H1 (cell line): ENCODE results near the gene OSTF1. TPM values are rescaled to one million over a fixed set of nuclear protein-coding genes. Genes with fewer than 3 reads are reported as not detected.

ENCODE experiments used
- CTCF ChIA-PET: fragments of 300-600 bp; sonication (Branson Sonifier 250); formaldehyde crosslinking; loops from one replicate; lab custom pipeline; 2021; ENCODE audit not compliant: partially characterized antibody; lab: Charles Lee
- POLR2A ChIA-PET: fragments of 300-600 bp; sonication (Branson Sonifier 250); formaldehyde crosslinking; loops from one replicate; lab custom pipeline; 2021; ENCODE audit warnings: inconsistent platforms; ENCODE audit not compliant: partially characterized antibody; lab: Charles Lee
- DNase-seq, 2 experiments: peaks; one replicate each; pipeline versions ENCODE4 v3.0.0 to v3.0.0-alpha.2; 2010 to 2022; ENCODE audit warnings: low spot score in 2 of 2, low read depth in 1 of 2, mixed read lengths in 1 of 2
- FAIRE-seq: peaks from 2 replicates; lab custom pipeline; 2011; peaks lifted over from hg19 to GRCh38; lab: Jason Lieb, UNC
- H2AFZ ChIP-seq: 2 replicates; pipeline ENCODE4 v1.8.1; 2012; ENCODE audit warnings: low read length, inconsistent platforms
- H2AK5ac ChIP-seq: 2 replicates; pipeline ENCODE4 v1.6.1; 2013; ENCODE audit warnings: low read depth, low read length
- H2BK120ac ChIP-seq: replicated peaks from 2 replicates; pipeline ENCODE3; 2013; ENCODE audit warnings: low read depth, low read length, inconsistent platforms
- H2BK12ac ChIP-seq: 2 replicates; pipeline ENCODE4 v1.6.1; 2013; ENCODE audit warnings: low read depth, low read length
- H2BK15ac ChIP-seq: 2 replicates; pipeline ENCODE4 v1.6.1; 2013; ENCODE audit warnings: low read length
- H2BK20ac ChIP-seq: 2 replicates; pipeline ENCODE4 v1.6.1; 2013; ENCODE audit warnings: low read length
- H2BK5ac ChIP-seq: 2 replicates; pipeline ENCODE4 v1.6.1; 2013; ENCODE audit warnings: low read depth, low read length
- H3K14ac ChIP-seq: 2 replicates; pipeline ENCODE4 v1.6.1; 2013; ENCODE audit warnings: inconsistent platforms; ENCODE audit not compliant: insufficient read length
- H3K18ac ChIP-seq: 2 replicates; pipeline ENCODE4 v1.6.1; 2013; ENCODE audit warnings: low read length; ENCODE audit errors: extremely low read depth
- H3K23ac ChIP-seq: 2 replicates; pipeline ENCODE4 v1.6.1; 2013; ENCODE audit warnings: inconsistent platforms; ENCODE audit not compliant: insufficient read length
- H3K23me2 ChIP-seq: 2 replicates; pipeline ENCODE4 v1.6.1; 2013; ENCODE audit warnings: low read depth, low read length
- H3K27ac ChIP-seq: 2 replicates; pipeline ENCODE4 v1.6.1; 2011; ENCODE audit warnings: low read depth, low read length, inconsistent platforms
- H3K27me3 ChIP-seq, 4 experiments: replicated peaks in 1 of 4; 1 replicate in 1 of 4; 2 replicates in 3 of 4; pipeline versions ENCODE4 v1.6.1 to v1.8.1; 2011 to 2013; ENCODE audit warnings: low read length in 3 of 4, mild to moderate bottlenecking in 3 of 4, inconsistent platforms in 2 of 4, mixed read lengths in 2 of 4, moderate library complexity in 1 of 4; ENCODE audit not compliant: control insufficient read depth in 3 of 4, insufficient read depth in 3 of 4; ENCODE audit errors: extremely low read depth in 1 of 4
- H3K36me3 ChIP-seq, 4 experiments: 2 replicates each; pipeline versions ENCODE4 v1.6.1 to v1.8.1; 2011 to 2013; ENCODE audit warnings: mild to moderate bottlenecking in 4 of 4, low read length in 3 of 4, moderate library complexity in 2 of 4, control low read depth in 1 of 4, inconsistent platforms in 1 of 4; ENCODE audit not compliant: insufficient read depth in 4 of 4, control insufficient read depth in 2 of 4
- H3K4ac ChIP-seq: replicated peaks from 2 replicates; pipeline ENCODE3; 2013; ENCODE audit warnings: low read length, low read depth, mixed read lengths, inconsistent platforms; ENCODE audit not compliant: insufficient read length
- H3K4me1 ChIP-seq, 4 experiments: replicated peaks in 1 of 4; 1 replicate in 1 of 4; 2 replicates in 3 of 4; pipeline versions ENCODE4 v1.6.1 to v1.8.1; 2011 to 2013; ENCODE audit warnings: low read length in 3 of 4, inconsistent platforms in 2 of 4, mixed read lengths in 1 of 4; ENCODE audit not compliant: insufficient read depth in 4 of 4, control insufficient read depth in 3 of 4
- H3K4me2 ChIP-seq, 2 experiments: 2 replicates each; pipeline versions ENCODE4 v1.6.1 to v1.8.1; 2011 to 2013; ENCODE audit warnings: low read depth in 2 of 2, low read length in 2 of 2, control low read depth in 1 of 2, inconsistent platforms in 1 of 2, mild to moderate bottlenecking in 1 of 2; ENCODE audit not compliant: insufficient read depth in 1 of 2
- H3K4me3 ChIP-seq, 4 experiments: fragments of 200-600, 300-600 bp in 1 of 4; sonication (generic), shearing (Covaris generic), sonication (Bioruptor Twin) in 1 of 4; 2 replicates each; pipeline versions ENCODE4 v1.5.1 to v1.8.1; 2011 to 2016; ENCODE audit warnings: low read length in 4 of 4, low read depth in 3 of 4, control low read depth in 2 of 4, inconsistent platforms in 2 of 4, mild to moderate bottlenecking in 2 of 4, mixed read lengths in 1 of 4, moderate library complexity in 1 of 4; ENCODE audit not compliant: insufficient read depth in 2 of 4; ENCODE audit errors: extremely low read depth in 1 of 4
- H3K56ac ChIP-seq: replicated peaks from 2 replicates; pipeline ENCODE3; 2013; ENCODE audit warnings: low read depth, mild to moderate bottlenecking, mixed read lengths, low read length, inconsistent platforms; ENCODE audit not compliant: insufficient read length
- H3K79me1 ChIP-seq: 2 replicates; pipeline ENCODE4 v1.6.1; 2013; ENCODE audit warnings: low read depth, low read length, control low read depth
- H3K79me2 ChIP-seq, 2 experiments: 2 replicates each; pipeline versions ENCODE4 v1.6.1 to v1.8.1; 2012 to 2013; ENCODE audit warnings: low read length in 2 of 2, mild to moderate bottlenecking in 2 of 2, inconsistent platforms in 1 of 2; ENCODE audit not compliant: insufficient read depth in 2 of 2, control insufficient read depth in 1 of 2
- H3K9ac ChIP-seq, 4 experiments: replicated peaks in 1 of 4; 1 replicate in 1 of 4; 2 replicates in 3 of 4; pipeline versions ENCODE4 v1.6.1 to v1.8.1; 2011 to 2013; ENCODE audit warnings: low read depth in 3 of 4, low read length in 3 of 4, control low read depth in 2 of 4, mild to moderate bottlenecking in 2 of 4, moderate library complexity in 2 of 4, inconsistent platforms in 1 of 4; ENCODE audit errors: extremely low read depth in 1 of 4
- H3K9me3 ChIP-seq, 2 experiments: 2 replicates each; pipeline versions ENCODE4 v1.6.1 to v1.8.1; 2012 to 2013; ENCODE audit warnings: mild to moderate bottlenecking in 2 of 2, moderate library complexity in 2 of 2, control low read depth in 1 of 2, inconsistent platforms in 1 of 2, low read depth in 1 of 2, low read length in 1 of 2, mixed read lengths in 1 of 2; ENCODE audit not compliant: insufficient read depth in 2 of 2
- H4K20me1 ChIP-seq, 2 experiments: replicated peaks in 1 of 2; 2 replicates each; pipeline versions ENCODE3 to v1.8.1; 2011 to 2013; ENCODE audit warnings: inconsistent platforms in 2 of 2, low read length in 2 of 2, mild to moderate bottlenecking in 1 of 2; ENCODE audit not compliant: insufficient read depth in 2 of 2, control insufficient read depth in 1 of 2
- H4K5ac ChIP-seq: 2 replicates; pipeline ENCODE4 v1.6.1; 2013; ENCODE audit warnings: low read length, low read depth, mixed read lengths, inconsistent platforms; ENCODE audit not compliant: insufficient read length
- H4K8ac ChIP-seq: 2 replicates; pipeline ENCODE4 v1.8.0; 2013; ENCODE audit warnings: mild to moderate bottlenecking, moderate library complexity, low read length, inconsistent platforms; ENCODE audit not compliant: insufficient read depth; ENCODE audit errors: extremely low read depth
- H4K91ac ChIP-seq: replicated peaks from 2 replicates; pipeline ENCODE3; 2013; ENCODE audit warnings: low read length, mixed read lengths, inconsistent platforms; ENCODE audit not compliant: insufficient read length
- ATF3 ChIP-seq: IDR thresholded peaks from 2 replicates; pipeline ENCODE4 v1.6.1; 2011; ENCODE audit warnings: low read depth, mild to moderate bottlenecking, low read length; ENCODE audit not compliant: insufficient read depth
- BRCA1 ChIP-seq: IDR thresholded peaks from 2 replicates; pipeline ENCODE4 v1.6.1; 2012; ENCODE audit warnings: low read depth, low read length, improper control_type of control experiment
- CEBPB ChIP-seq: IDR thresholded peaks from 2 replicates; pipeline ENCODE4 v1.6.1; 2012; ENCODE audit warnings: low read depth, low read length
- FOSL1 ChIP-seq: IDR thresholded peaks from 2 replicates; pipeline ENCODE4 v1.6.1; 2011; ENCODE audit warnings: mild to moderate bottlenecking, low read depth, low read length, moderate library complexity; ENCODE audit not compliant: insufficient read depth
- POLR2AphosphoS5 ChIP-seq: IDR thresholded peaks from 2 replicates; pipeline ENCODE4 v1.6.1; 2011; ENCODE audit warnings: low read depth, low read length
- USF2 ChIP-seq: IDR thresholded peaks from 2 replicates; pipeline ENCODE4 v1.6.1; 2011; ENCODE audit warnings: low read length, improper control_type of control experiment
- WGBS, 2 experiments: shearing (Covaris generic) in 1 of 2; methylation state at CpG; one replicate each; pipeline versions ENCODE4 v1.1.6 to v1.1.7; 2013 to 2015; ENCODE audit warnings: low lambda C conversion rate in 2 of 2, mixed read lengths in 2 of 2, inconsistent platforms in 1 of 2, low coverage in 1 of 2, missing lambda C conversion rate in 1 of 2; ENCODE audit not compliant: insufficient replicate concordance in 2 of 2, insufficient coverage in 1 of 2, insufficient read length in 1 of 2; ENCODE audit errors: extremely low coverage in 1 of 2, missing lambda C conversion rate in 1 of 2; 5-methylcytosine and 5-hydroxymethylcytosine counted together
- polyA plus RNA-seq, 7 experiments: library from polyadenylated mRNA; depleted of rRNA in 3 of 7; stranded (reverse) in 5 of 7; unstranded in 2 of 7; fragments of >200 nt in 5 of 7; fragments of 200-250 nt in 2 of 7; gene quantifications; 1 replicate in 5 of 7; 2 replicates in 1 of 7; 4 replicates in 1 of 7; pipeline versions ENCODE4 v1.2.1 to v1.2.3, GENCODE V29; 2011 to 2013; ENCODE audit warnings: missing spikeins in 2 of 7, mixed read lengths in 2 of 7
- total RNA-seq: library from RNA; stranded (reverse); fragmentation: NEBNext Ultra II Directional; extraction: Animal tissue kit (Norgen Biotek cat#: 25700); gene quantifications from 2 replicates; pipeline ENCODE4 v1.2.1, GENCODE V29; 2021

Gene OSTF1
- total and polyA plus RNA-seq, 2 of the 8 experiments (the other 6 are each of a cell fraction or from before 2014, with no cell fraction given), result 5.0 to 18.9 TPM

- FAIRE-seq, result no peak
- Histone ChIP-seq H2AFZ (no peak overlapping the region), H2BK15ac (no peak overlapping the region), H4K91ac (no peak overlapping the region), H2BK12ac (no peak overlapping the region), H2BK20ac (no peak overlapping the region), H2BK5ac (no peak overlapping the region), H3K4me3 (no peak overlapping the region), H3K4me1 (peaks cover 3 to 9% (median 7%) of the 10 kb centered on the region in 4 experiments; a peak in 5 of 7 replicates), H3K9me3 (no peaks in the 10 kb centered on the region), H3K27ac (no peak overlapping the region), H4K20me1 (no peaks in the 10 kb centered on the region), H3K14ac (no peak overlapping the region), H3K18ac (no peak overlapping the region), H3K79me1 (no peaks in the 10 kb centered on the region), H3K36me3 (no peaks in the 10 kb centered on the region), H3K4me2 (no peak overlapping the region), H2AK5ac (no peak overlapping the region; the same call in 1 of the 2 replicates), H3K23ac (no peak overlapping the region), H4K5ac (no peak overlapping the region), H3K27me3 (no peaks in the 10 kb centered on the region), H3K79me2 (no peaks in the 10 kb centered on the region)
- ChIA-PET POLR2A (no interaction called here), CTCF (interaction anchor here (1.0 to 1.4 kb wide), 3 partner anchors 16 to 64 kb away, joined by 3 to 4 read pairs (median 3); no protein-coding TSS in a partner anchor)
- DNase-seq, result no peak
- 98% methylated on average over 4 of the region's 4 CpGs; no CpG with 5 or more reads in 1 of the 2 experiments for WGBS, 2 experiments
- no peak for TF ChIP-seq POLR2AphosphoS5
- no peak for TF ChIP-seq CEBPB
- no peak for TF ChIP-seq USF2
- TF ChIP-seq ATF3, result no peak
- TF ChIP-seq BRCA1, result no peak
- no peak for TF ChIP-seq FOSL1
- TF ChIP-seq, all 59 proteins: peak for 0
- Histone ChIP-seq H3K9ac (no peak overlapping the region), H3K56ac (no peak overlapping the region), H4K8ac (no peak overlapping the region), H2BK120ac (no peak overlapping the region), H3K4ac (no peak overlapping the region), H3K23me2 (no peaks in the 10 kb centered on the region)
Measured at GRCh38 chr9:75120686-75121085, 32.4 kb downstream of the OSTF1 start.
